ENCODE measurements around the gene SLC35A4.
"Not testable (repeated sequence)": the region's sequence is repeated elsewhere in the genome, so short reads cannot be mapped to it uniquely, and the experiment has no call there.

The SLC35A4 gene

DNA sequence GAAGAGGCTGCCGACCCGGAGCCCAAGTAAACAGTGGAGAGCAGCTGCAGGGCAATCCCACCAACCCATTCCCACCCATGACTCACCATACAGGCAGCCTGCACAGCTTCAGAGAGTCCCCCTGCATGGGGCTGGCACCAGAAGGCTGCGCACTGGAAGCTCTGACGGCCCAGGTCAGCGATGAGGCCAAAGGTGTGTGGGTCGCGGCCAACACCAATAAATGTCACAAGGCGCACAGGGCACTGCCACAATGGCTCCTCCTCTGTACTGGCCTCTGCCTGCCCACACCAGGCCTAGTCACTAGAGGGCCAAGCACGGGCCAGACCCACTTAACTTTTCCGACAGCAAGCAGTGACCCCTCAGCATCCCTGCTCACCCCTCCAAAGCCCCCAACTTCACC, 4.4 kb upstream of the SLC35A4 start:
- no peak for DNase-seq

DNA sequence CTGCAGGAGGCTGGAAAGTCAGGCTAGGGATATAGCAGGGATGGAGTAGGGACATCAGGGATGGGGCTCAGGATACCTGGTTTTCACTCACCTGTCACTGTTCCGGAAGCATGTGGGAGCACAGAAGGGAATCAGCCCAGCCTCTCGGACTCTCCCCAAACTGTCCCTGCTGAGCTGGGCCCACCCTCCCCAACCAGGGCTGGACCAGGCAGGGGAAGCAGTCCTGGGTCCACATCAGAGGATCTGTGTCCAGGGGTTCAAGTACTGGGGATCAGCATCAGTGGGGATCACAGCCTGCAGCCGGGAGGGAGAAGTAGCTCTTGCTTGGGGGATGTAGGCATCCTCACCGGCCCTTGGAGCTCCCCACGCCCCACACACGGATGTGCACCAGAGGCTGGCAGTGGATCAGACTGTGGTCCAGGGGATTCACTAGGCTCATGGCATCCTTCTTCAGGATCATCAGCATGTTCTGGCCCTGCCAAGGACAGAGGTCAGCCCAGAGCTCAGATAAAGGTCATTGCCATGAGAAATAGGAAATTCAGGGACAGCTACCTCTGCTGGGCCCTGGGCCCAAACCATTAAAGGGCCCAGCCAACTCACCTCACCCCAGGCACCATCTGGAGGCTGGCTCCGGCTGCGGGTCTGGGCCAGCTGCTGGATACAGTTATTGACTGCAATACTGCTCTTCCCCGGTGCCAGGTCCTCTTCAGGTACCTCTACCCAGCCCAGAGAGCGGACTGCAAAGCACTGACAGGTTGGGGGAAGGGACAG, 2.7 kb upstream of the SLC35A4 start:
- DNase-seq: no peak

DNA sequence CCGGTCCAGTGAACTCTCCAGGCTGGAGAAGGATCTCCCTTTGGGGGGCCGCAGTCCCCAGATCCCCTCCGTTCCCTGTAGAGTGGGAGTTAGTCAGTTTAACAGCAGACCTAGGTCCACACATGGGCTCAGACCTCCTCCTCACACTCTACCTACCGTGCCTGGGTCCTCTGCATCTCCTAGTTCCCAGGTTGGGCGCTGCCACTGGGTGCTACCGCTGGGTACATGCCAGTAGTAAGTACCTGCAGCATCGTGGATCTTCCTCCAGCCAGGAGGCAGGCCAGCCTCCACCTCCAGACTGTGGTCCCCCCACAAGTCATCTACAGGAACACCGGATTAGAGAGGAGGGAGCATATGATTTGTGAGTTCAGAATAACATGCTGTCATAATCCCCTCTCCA, 1.0 kb upstream of the SLC35A4 start:
- no peak for DNase-seq

DNA sequence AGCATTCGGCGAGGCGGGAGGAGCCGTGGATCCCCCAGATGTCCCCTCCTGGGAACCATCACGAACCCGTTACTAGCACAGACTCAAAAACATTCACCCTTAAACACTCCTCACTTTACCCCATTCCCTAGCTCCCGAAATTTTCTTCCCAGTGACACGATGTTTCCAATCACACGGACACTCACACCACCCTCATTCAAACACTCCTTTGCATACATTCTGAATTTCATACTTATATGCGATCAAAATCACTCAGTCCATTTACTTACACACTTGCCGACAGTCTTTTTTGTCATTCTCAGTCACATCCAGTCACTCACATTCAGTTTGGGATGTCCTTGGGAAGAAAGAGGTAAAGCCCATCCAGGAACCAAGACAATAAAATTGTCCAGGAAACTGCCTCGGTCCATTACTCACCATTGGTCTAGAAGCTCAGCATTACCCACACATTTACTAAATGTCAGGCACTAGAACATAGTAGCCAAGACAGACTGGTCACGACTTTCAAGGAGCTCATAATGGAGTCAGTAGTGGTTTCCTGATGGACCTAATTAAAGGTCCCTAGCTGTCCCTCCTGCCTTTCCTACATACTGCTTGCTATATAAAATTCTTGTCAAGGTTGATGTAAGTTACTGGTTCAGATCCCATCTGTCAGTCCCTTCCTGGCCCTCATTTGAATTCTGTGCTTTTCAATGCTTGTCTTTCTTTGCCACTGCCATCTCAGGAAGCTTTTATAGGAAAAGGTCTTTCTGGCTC, 574 bp downstream of the SLC35A4 start:
- no peak for DNase-seq

DNA sequence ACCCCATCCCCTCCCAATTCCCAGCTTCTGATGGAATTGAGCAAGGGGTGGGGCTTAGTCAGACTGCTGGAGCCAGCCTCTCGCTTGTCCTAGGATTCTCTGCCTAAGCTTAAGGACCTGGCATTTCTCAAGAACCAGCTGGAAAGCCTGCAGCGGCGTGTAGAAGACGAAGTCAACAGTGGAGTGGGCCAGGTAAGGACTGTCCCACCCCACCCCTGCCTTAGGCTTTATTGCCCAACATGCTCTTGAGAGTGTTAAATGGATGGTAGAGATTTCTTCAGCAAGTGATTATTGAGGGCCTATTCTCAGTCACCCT, 1.1 kb downstream of the SLC35A4 start:
- no peak for DNase-seq

DNA sequence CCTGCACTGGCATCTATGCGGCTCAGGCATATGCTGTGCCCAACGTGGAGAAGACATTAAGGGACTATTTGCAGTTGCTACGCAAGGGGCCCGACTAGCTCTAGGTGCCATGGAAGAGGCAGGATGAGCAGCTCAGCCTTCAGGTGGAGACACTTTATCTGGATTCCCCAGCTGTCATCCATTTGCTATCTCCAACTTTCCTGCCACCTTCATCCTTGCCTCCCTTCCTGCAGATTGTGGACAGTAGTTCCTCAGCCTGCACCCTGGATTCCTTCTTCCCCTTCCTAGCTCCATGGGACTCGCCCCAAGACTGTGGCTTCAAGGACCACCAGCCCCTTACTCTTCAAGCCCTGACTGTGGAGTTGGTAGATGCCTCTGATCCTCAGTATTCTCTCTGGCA, 2.0 kb downstream of the SLC35A4 start:
- DNase-seq: no peak

DNA sequence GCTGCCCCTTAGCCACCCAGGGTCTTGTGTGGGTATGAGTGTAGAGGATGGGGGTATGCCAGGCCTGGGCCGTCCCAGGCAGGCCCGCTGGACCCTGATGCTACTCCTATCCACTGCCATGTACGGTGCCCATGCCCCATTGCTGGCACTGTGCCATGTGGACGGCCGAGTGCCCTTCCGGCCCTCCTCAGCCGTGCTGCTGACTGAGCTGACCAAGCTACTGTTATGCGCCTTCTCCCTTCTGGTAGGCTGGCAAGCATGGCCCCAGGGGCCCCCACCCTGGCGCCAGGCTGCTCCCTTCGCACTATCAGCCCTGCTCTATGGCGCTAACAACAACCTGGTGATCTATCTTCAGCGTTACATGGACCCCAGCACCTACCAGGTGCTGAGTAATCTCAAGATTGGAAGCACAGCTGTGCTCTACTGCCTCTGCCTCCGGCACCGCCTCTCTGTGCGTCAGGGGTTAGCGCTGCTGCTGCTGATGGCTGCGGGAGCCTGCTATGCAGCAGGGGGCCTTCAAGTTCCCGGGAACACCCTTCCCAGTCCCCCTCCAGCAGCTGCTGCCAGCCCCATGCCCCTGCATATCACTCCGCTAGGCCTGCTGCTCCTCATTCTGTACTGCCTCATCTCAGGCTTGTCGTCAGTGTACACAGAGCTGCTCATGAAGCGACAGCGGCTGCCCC, 2.6 kb downstream of the SLC35A4 start:
- no peak for DNase-seq

DNA sequence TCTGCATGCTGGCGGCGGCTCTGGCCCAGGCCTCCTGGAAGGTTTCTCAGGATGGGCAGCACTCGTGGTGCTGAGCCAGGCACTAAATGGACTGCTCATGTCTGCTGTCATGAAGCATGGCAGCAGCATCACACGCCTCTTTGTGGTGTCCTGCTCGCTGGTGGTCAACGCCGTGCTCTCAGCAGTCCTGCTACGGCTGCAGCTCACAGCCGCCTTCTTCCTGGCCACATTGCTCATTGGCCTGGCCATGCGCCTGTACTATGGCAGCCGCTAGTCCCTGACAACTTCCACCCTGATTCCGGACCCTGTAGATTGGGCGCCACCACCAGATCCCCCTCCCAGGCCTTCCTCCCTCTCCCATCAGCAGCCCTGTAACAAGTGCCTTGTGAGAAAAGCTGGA, 3.2 kb downstream of the SLC35A4 start:
- no peak for DNase-seq

DNA sequence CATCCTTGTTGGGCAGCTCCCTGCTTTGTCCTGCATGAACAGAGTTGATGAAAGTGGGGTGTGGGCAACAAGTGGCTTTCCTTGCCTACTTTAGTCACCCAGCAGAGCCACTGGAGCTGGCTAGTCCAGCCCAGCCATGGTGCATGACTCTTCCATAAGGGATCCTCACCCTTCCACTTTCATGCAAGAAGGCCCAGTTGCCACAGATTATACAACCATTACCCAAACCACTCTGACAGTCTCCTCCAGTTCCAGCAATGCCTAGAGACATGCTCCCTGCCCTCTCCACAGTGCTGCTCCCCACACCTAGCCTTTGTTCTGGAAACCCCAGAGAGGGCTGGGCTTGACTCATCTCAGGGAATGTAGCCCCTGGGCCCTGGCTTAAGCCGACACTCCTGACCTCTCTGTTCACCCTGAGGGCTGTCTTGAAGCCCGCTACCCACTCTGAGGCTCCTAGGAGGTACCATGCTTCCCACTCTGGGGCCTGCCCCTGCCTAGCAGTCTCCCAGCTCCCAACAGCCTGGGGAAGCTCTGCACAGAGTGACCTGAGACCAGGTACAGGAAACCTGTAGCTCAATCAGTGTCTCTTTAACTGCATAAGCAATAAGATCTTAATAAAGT, 3.9 kb downstream of the SLC35A4 start:
- DNase-seq: no peak

DNA sequence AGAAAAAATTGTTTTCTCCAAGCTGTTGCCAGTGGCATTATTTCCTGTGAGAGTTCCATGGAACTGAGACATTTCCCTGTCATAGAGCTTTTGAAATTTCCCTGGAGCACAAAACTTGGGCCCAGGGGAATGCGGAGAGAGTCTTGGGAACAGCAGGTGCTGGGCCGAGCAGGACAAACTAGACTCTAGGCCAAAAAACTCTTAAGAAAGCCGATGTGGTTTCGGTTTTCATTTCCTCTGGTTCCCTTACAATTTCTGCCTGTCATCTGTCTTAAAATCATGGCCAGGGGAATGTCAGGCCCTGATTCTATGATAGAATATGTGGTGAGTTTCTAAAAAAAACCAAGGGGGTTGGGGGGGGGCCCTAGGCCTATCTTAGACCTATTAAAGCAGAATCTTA, 4.6 kb downstream of the SLC35A4 start:
- DNase-seq: no peak

DNA sequence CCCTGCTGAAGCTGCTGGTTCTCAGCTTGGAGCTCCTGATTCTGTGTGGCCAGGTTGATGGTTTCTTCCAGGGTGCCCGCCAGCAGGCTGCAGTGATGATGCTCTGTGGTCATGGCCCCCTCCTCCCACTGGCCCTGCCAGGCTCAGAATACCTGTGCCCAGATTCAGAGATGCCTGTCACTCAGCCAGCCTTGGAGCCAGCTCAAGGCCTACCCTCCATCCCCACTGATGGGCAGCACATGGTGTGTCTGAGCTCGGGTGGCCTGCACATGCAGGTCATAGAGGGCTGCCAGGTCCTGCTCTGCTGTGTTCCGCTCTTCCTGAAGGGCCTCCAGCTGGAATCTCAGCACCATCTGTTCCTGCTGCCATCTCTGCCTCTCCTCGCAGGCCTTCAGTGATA, 5.4 kb downstream of the SLC35A4 start:
- no peak for DNase-seq

DNA sequence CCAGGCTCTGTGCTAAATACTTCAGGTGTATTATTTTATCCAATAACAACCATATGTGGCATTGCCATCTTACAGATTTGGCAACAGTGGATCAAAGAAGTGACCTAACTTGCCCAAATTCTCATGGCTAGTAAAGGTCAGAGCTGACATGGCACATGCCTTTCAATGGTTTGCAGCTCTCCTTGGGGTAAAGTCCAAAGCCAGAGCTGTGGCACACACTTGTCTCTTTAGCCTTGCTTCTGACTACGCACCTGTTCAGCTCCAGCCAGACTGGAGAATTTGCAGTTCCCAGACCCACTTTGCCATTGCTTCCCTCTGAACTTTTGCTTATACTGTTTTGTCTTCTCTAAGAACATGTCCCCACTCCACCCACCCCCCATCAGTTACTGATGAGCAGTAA, 5.9 kb downstream of the SLC35A4 start:
- DNase-seq: no peak

DNA sequence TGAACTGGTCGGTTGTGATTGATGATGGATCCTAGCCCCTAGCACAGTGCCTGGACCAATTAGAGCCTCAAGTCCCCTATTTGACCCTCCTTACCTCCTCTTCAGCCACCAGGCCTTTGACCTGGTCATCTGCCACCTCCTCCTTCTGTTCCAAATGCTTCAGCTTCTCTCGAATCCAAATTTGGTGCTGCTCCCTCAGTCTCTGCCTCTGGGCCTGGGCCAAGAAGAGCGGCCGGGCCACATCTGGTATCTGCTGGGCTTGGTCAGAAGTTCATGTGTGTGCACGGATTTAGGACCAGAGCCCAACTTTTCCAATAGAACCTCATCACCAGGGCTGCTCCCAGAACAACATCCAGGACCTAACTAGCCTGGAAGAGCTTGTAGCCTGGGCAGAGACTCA, 6.5 kb downstream of the SLC35A4 start:
- DNase-seq: no peak

DNA sequence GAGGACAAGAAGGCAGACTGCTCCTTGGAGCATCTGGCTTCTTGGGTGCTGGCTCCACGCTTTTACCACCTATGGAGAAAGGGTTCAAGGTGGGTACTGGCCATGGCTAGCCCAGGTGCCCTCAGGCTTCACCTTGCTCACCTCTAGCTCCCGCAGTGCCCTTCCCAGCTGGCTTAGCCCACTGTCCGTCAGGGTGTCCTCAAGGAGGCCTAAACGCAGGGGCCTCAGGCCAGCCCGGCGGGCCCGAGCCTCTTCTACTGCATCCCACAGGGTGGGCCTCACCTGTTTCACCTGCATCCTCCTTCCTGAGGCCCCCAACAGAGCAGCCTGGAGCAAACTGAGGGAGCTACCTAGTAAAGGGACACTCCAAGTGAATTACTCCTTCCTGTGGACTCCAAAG, 9.1 kb downstream of the SLC35A4 start:
- no peak for DNase-seq

DNA sequence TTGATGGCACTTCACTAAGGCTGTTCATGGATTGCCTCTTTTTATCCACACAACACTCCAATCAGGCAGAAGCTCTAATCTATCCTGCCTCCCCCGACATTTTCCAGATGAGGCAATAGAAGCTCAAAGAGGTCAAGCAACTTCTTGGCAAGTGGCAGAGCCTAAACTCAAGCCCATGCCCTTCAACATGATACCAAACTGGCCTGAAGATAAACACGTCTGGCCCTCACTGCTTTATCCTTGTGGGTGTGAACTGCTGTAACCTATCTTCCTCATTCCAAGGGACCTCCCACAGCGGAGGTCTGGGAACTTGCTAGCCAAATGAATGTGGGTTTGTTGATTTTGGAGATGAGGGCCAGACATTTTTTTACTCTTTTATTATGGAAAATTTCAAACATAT, 9.5 kb downstream of the SLC35A4 start:
- no peak for DNase-seq

DNA sequence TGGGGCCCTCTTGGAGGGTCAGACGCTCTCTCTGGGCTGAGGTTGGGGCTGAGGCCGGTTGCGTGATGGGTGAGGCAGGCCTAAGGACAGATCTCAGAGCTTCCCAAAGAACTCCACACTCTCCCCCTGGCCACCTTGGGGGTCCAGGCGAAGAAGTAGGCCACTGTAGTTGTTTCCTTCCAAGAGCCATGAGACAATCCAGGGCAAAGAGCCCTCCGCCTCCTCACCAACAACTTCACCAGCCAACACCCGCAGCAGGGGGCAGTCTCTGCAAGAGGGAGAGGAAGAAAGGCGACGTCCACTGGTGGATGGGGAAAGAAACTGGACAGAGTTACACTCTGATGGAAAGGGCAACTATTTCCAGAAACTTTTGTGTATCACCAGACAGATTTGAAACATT, 10.7 kb downstream of the SLC35A4 start:
- DNase-seq: no peak

DNA sequence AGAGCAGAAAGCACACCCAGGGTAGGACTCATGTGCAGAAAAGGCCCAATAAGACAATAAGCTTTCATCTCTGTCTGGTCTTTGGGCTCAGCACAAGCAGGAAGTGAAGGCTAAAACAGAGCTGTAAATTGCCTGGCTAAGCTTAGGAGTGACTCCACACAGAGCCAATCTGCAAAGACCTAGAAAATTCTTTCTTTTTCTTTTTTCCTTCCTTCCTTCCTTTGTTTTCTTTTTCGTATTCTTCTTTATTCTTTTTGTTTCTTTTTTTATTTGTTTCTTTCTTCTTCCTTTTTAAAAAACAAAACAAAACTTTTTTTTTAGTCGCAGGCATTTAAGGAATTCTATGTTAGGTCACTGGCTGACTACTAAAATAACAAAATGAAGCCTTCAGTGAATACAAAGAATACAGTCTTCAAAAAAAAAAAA, 12.2 kb downstream of the SLC35A4 start:
- DNase-seq: no peak

DNA sequence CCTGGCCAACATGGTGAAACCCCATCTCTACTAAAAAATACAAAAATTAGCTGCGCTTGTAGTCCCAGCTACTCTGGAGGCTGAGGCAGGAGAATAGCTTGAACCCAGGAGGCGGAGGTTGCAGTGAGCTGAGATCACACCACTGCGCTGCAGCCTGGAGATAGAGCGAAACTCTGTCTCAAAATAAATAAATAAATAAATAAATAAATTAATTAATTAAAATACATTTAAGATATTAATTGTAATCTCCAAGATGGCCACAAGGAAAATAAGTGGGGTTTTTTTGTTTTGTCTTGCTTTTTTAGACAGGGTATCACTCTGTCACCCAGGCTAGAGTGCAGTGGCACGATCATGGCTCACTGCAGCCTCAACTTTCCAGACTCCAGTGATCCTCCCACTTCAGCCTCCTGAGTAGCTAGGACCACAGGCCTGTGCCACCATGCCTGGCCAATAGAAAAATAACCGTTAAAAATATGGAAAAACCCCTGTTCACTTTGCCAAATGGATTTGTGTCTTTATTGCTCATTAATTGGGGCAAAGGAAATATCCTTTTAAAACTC, 14.6 kb downstream of the SLC35A4 start:
- not testable (repeated sequence) for DNase-seq

DNA sequence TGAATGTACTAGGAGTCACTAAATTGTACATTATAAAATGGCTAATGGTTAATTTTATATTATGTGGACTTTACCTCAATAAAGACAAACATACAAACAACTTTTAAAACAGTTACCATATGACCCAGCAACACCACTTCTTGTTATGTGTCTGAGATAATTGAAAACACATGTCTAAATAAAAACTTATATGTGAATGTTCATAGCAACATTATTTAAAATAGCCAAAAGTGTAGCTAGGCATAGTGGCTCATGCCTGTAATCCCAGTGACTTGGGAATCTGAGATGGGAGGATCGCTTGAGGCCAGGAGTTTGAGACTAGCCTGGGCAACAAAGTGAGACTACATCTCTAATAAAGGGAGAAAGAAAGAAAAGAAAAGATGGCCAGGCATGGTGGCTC, 22.9 kb downstream of the SLC35A4 start:
- no peak for DNase-seq

DNA sequence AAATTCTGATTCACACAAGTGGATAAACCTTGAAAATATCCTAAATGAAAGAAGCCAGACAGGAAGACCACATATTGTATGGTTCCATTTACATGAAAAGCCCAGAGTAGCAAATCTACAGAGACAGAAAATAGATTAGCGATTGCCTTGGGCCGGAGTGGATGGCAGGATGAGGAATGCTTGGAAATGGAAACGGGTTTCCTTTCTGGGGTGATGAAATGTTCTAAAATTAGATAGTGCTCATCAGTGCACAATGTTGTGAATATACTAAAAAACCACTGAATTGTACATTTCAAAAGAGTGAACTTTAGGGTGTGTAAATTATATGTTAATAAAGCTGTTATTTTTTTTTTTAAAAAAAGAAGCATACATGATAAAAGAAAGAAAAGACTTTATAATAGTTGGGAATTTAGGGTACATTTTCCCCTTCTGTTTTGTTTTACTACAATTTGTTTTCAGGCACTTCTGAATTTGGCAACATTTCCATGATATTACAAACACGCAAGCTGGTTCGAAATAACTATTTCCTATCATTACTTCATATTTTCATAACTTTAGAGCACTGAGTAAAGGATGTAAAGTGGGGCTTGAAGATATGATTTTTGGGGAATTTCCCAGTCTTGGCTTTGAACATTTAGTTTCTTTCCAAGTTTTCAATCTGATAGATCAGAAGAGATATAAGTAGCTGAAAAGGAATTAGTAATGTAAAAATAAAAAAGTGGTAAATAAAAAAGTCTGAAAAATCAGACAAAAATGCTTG, 23.9 kb downstream of the SLC35A4 start:
- DNase-seq: no peak

DNA sequence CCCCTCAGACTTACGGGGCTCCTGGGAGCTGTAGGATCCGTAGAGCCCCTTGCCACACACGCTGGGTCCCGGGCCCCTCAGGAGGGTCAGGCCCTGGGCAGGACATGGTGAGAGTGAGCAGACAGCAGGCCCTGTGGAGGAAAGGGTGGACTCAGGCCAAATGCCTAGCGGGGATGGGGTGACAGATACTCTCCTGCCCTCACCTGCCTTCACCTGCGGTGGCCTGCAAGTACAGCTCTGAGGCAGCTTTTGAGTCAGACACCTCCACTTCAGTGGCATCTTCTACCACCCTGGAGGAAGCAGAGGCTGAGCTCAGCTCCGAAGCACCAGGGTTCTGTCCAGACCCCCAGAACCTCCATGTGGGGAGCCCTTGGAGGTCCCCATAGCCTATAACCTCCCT, 26.2 kb downstream of the SLC35A4 start:
- no peak for DNase-seq

DNA sequence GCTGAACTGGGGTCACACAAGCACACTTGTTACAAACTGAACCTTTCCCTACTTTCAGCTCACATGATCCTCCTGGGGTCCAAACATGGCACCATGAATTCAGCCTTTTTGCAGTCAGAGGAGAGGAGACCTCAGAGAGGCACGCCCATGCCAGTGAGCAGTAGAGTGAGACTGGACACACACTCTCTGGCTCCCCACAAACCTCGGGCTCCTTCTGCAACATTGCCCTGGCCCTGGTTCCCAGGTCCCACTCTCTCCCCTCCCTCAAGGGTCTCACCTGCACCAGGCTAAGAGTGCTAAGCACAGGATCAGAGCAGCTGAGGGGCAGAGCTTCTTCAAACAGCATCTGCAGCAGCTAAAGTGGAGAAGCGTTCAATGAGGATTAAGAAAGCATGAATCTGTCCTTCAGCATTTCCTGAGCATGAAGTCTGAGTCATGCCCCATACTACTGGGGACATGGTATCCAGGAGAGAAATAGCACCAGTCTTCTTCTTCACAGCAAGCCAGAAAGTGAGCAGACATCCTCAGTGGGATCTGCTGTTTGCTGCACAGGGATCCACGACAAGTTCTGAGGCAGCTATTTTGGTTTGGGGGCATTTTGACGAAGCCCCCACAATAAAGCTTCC, 27.2 kb downstream of the SLC35A4 start:
- DNase-seq: no peak
